Mesendoderm (in vitro differentiated cells): ENCODE data around the gene CRK.

Source experiments
- DNase-seq: peaks from one replicate; pipeline ENCODE4 v3.0.0; 2013
- H2AK5ac ChIP-seq: 2 replicates; pipeline ENCODE4 v1.6.1; 2013; ENCODE audit warnings: low read length, inconsistent platforms
- H2BK120ac ChIP-seq: 2 replicates; pipeline ENCODE4 v1.6.1; 2013; ENCODE audit warnings: low read depth, mild to moderate bottlenecking, low read length, moderate library complexity, mixed read lengths
- H2BK15ac ChIP-seq: replicated peaks from 2 replicates; pipeline ENCODE4 v1.6.1; 2013; ENCODE audit warnings: low read depth, mild to moderate bottlenecking, moderate library complexity
- H2BK5ac ChIP-seq: 2 replicates; pipeline ENCODE4 v1.6.1; 2013; ENCODE audit warnings: low read length, inconsistent platforms
- H3K18ac ChIP-seq: 2 replicates; pipeline ENCODE4 v1.6.1; 2013; ENCODE audit warnings: mild to moderate bottlenecking, low read length, mixed read lengths
- H3K23ac ChIP-seq: one replicate; pipeline ENCODE4 v1.6.1; 2013; ENCODE audit warnings: low read length
- H3K27ac ChIP-seq: 2 replicates; pipeline ENCODE4 v1.5.1; 2013; ENCODE audit warnings: low read depth, mild to moderate bottlenecking, inconsistent platforms, low read length, moderate library complexity
- H3K27me3 ChIP-seq: 2 replicates; pipeline ENCODE4 v1.6.1; 2013; ENCODE audit warnings: low read length, control low read depth, mild to moderate bottlenecking, inconsistent platforms; ENCODE audit not compliant: insufficient read depth, poor library complexity
- H3K36me3 ChIP-seq: 2 replicates; pipeline ENCODE4 v1.6.1; 2013; ENCODE audit warnings: low read length, inconsistent platforms; ENCODE audit not compliant: control insufficient read depth, insufficient read depth
- H3K4ac ChIP-seq: one replicate; pipeline ENCODE4 v1.6.1; 2013; ENCODE audit warnings: low read depth, mild to moderate bottlenecking, low read length, moderate library complexity
- H3K4me1 ChIP-seq: 2 replicates; pipeline ENCODE4 v1.6.1; 2013; ENCODE audit warnings: low read depth, low read length, inconsistent platforms; ENCODE audit not compliant: control insufficient read depth
- H3K4me2 ChIP-seq: 2 replicates; pipeline ENCODE4 v1.6.1; 2013; ENCODE audit warnings: low read length
- H3K4me3 ChIP-seq: 2 replicates; pipeline ENCODE4 v1.5.1; 2013; ENCODE audit warnings: mild to moderate bottlenecking, low read length
- H3K56ac ChIP-seq: one replicate; pipeline ENCODE4 v1.6.1; 2013; ENCODE audit warnings: low read length
- H3K79me1 ChIP-seq: 2 replicates; pipeline ENCODE4 v1.6.1; 2013; ENCODE audit warnings: low read length, inconsistent platforms
- H3K79me2 ChIP-seq: 2 replicates; pipeline ENCODE4 v1.6.1; 2013; ENCODE audit warnings: mild to moderate bottlenecking, low read length; ENCODE audit not compliant: control insufficient read depth, insufficient read depth
- H3K9ac ChIP-seq: 2 replicates; pipeline ENCODE4 v1.6.1; 2013; ENCODE audit warnings: low read length, inconsistent platforms
- H4K5ac ChIP-seq: one replicate; pipeline ENCODE4 v1.6.1; 2013; ENCODE audit warnings: low read length
- H4K8ac ChIP-seq: one replicate; pipeline ENCODE4 v1.6.1; 2013; ENCODE audit warnings: low read depth, mild to moderate bottlenecking, control low read depth, low read length, moderate library complexity
- WGBS: extraction: QIAGEN DNeasy Blood & Tissue Kit; methylation state at CpG from one replicate; pipeline ENCODE4 v1.1.7; 2013; ENCODE audit warnings: low lambda C conversion rate, missing lambda C conversion rate; ENCODE audit not compliant: insufficient coverage; ENCODE audit errors: extremely low coverage; 5-methylcytosine and 5-hydroxymethylcytosine counted together

Gene CRK

DNA sequence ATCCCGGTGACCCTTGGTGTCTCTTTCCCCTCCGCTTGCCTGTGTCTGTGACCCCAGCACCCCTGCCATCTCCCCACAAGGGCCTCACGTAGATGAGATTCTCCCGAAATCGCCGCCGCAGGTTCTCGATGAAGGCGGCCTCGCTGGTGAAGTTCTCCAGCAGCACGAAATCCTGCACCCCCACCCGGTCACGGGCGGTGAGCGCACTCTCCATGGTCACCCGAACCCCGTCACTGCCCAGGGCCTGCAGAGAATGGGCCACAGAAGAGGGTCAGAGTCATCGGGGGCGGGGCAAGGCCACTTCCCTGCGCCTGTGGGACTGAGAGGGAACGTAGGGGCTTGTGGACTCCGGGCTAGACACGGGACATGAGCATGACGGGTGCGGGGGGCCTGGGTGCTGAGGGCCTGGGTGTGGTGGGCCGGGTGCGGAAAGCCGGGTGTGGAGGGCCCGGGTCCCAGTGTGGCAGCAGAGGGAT lies 28.1 kb upstream of the CRK start:
- no CpG with 5 or more reads among the region's 29 CpGs for WGBS
- H3K4me1 ChIP-seq = no peaks in the 10 kb centered on the region
- H2BK15ac ChIP-seq = no peak overlapping the region
- H3K9ac ChIP-seq = no peak overlapping the region
- H2BK120ac ChIP-seq = no peak overlapping the region
- no peak overlapping the region for H3K18ac ChIP-seq
- H3K4me3 ChIP-seq = no peak overlapping the region
- no peak overlapping the region for H2AK5ac ChIP-seq
- no peak overlapping the region for H4K8ac ChIP-seq
- H3K4me2 ChIP-seq = no peak overlapping the region
- peak overlapping the region; percentile 62 for H3K56ac ChIP-seq
- H2BK5ac ChIP-seq = no peak overlapping the region
- DNase-seq = no peak
- peaks cover 3% of the 10 kb centered on the region for H3K36me3 ChIP-seq
- no peak overlapping the region for H4K5ac ChIP-seq
- no peaks in the 10 kb centered on the region for H3K79me2 ChIP-seq
- H3K79me1 ChIP-seq = peaks cover 2% of the 10 kb centered on the region
- no peaks in the 10 kb centered on the region for H3K27me3 ChIP-seq
- no peak overlapping the region for H3K23ac ChIP-seq
- H3K4ac ChIP-seq = no peak overlapping the region
- no peak overlapping the region for H3K27ac ChIP-seq

DNA sequence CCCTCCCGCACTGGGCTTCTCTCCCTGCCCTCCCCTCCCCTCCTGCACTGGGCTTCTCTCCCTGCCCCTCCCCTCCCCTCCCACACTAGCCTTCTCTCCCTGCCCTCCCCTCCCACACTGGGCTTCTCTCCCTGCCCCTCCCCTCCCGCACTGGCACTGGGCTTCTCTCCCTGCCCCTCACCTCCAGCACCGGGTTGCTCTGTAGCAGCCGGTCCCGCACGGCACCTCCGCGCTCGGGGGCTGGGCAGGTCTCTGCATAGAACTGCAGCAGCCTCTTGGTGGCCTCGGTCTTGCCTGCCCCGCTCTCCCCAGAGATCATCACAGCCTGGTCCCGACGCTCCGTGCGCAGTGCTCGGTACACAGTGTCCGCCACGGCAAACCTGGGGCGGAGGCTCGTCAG lies 26.6 kb upstream of the CRK start:
- Histone ChIP-seq H4K5ac (no peak overlapping the region), H3K4me3 (no peak overlapping the region), H2BK120ac (no peak overlapping the region), H3K18ac (no peak overlapping the region), H3K27ac (no peak overlapping the region), H3K36me3 (peaks cover 11% of the 10 kb centered on the region), H3K4me2 (no peak overlapping the region), H3K23ac (no peak overlapping the region), H4K8ac (no peak overlapping the region), H3K9ac (no peak overlapping the region), H3K4ac (no peak overlapping the region), H2BK15ac (no peak overlapping the region), H3K79me1 (no peaks in the 10 kb centered on the region), H3K56ac (no peak overlapping the region), H3K27me3 (no peaks in the 10 kb centered on the region), H2BK5ac (no peak overlapping the region), H3K79me2 (no peaks in the 10 kb centered on the region), H3K4me1 (no peaks in the 10 kb centered on the region), H2AK5ac (no peak overlapping the region)
- DNase-seq = peak; percentile 28
- no CpG with 5 or more reads among the region's 20 CpGs for WGBS

DNA sequence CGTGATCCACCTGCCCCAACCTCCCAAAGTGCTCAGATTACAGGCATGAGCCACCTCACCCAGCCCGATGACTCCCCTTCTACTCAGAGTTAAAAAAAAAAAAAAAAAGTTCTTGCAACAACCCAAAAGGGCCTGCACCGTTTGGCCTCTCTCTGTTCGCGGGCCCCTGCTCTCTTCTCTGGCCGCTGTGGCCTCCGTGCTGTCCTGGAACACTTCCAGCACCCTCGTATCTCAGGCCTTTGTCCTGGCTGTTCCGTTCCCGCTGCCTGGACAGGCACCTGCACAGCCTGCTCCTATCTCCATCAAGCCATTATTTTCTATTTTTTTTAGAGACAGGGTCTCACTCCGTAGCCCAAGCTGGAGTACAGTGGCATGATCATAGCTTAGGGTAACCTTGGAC lies 25.7 kb upstream of the CRK start:
- Histone ChIP-seq H3K23ac (no peak overlapping the region), H3K4me2 (no peak overlapping the region), H3K4me3 (no peak overlapping the region), H3K9ac (no peak overlapping the region), H3K4ac (no peak overlapping the region), H2BK5ac (no peak overlapping the region), H2BK15ac (no peak overlapping the region), H3K27me3 (no peaks in the 10 kb centered on the region), H2AK5ac (no peak overlapping the region), H3K36me3 (peaks cover 11% of the 10 kb centered on the region), H3K4me1 (no peaks in the 10 kb centered on the region), H3K27ac (no peak overlapping the region), H4K5ac (no peak overlapping the region), H4K8ac (no peak overlapping the region), H2BK120ac (no peak overlapping the region), H3K79me1 (no peaks in the 10 kb centered on the region), H3K18ac (no peak overlapping the region), H3K79me2 (no peaks in the 10 kb centered on the region), H3K56ac (no peak overlapping the region)
- no CpG with 5 or more reads among the region's 11 CpGs for WGBS
- no peak for DNase-seq

DNA sequence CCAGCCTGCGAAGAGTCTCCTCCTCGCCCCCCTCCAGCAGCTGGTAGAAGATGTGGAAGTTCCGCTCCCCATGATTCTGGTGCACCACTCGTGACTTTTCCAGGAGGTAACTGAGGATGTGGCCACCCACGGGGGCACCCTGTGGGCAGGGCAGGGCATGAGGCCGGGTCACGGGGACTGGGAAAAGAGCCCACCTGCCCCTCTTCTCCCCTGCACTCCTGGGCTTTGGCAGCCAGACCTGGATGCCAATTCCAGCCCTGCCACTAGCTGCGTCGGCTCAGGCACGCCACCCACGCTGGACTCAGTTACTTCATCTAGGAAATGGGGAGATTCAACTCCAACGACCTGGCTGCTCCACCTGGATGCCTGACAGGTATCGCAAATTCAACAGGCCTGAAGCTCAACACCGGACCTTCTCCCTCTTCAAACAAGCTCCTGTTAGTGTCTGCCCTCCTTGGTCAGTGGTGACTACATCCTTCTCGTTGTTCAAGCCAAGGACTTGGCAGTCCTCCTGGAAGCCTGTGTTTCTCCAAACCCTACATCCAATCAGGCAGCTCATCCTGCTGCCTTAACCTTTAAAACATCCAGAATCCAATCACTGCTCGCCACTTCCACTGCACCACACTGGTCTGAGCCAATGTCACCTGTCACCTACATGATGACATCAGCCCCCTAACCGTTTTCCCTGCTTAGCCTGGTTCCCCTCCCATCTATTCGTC lies 24.9 kb upstream of the CRK start:
- no peak overlapping the region for H3K18ac ChIP-seq
- H3K36me3 ChIP-seq = peaks cover 11% of the 10 kb centered on the region
- no peak overlapping the region for H3K9ac ChIP-seq
- H3K79me2 ChIP-seq = no peaks in the 10 kb centered on the region
- H2BK15ac ChIP-seq = no peak overlapping the region
- H3K27ac ChIP-seq = no peak overlapping the region
- no peak overlapping the region for H2BK5ac ChIP-seq
- no peak overlapping the region for H3K56ac ChIP-seq
- no CpG with 5 or more reads among the region's 18 CpGs for WGBS
- no peak overlapping the region for H3K4me3 ChIP-seq
- no peak overlapping the region for H4K8ac ChIP-seq
- no peak overlapping the region for H3K4me2 ChIP-seq
- H3K79me1 ChIP-seq = no peaks in the 10 kb centered on the region
- H3K27me3 ChIP-seq = no peaks in the 10 kb centered on the region
- no peak overlapping the region for H2AK5ac ChIP-seq
- DNase-seq = no peak
- no peak overlapping the region for H3K4ac ChIP-seq
- no peak overlapping the region for H2BK120ac ChIP-seq
- no peaks in the 10 kb centered on the region for H3K4me1 ChIP-seq
- H4K5ac ChIP-seq = no peak overlapping the region
- H3K23ac ChIP-seq = no peak overlapping the region

DNA sequence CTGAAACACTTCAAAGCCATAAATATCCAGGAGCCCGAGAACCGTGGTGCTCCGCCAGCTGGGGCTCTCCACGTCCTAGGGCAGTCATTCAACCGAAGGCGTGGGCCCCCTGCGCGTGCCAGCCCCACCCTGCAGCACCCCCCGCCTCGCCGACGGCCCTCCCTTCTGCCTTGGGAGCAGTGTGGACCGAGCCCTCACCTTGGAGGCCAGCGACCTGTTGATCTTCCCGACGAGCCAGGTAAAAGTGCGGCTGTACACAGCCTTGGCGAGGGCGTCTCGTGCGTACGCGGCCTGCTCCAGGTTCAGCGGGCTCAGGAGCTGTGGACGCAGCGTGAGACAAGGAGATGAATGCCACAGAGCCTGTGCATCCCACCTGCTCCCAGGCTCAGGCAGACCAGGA lies 22.4 kb upstream of the CRK start:
- H3K4me3 ChIP-seq = no peak overlapping the region
- H3K4ac ChIP-seq = no peak overlapping the region
- no peak for DNase-seq
- H3K18ac ChIP-seq = no peak overlapping the region
- no peak overlapping the region for H3K4me2 ChIP-seq
- no peak overlapping the region for H3K56ac ChIP-seq
- H3K79me2 ChIP-seq = no peaks in the 10 kb centered on the region
- peaks cover 11% of the 10 kb centered on the region for H3K36me3 ChIP-seq
- WGBS = no CpG with 5 or more reads among the region's 26 CpGs
- no peak overlapping the region for H4K8ac ChIP-seq
- H2AK5ac ChIP-seq = no peak overlapping the region
- H2BK120ac ChIP-seq = no peak overlapping the region
- no peak overlapping the region for H2BK5ac ChIP-seq
- H2BK15ac ChIP-seq = no peak overlapping the region
- H3K4me1 ChIP-seq = no peaks in the 10 kb centered on the region
- H3K9ac ChIP-seq = no peak overlapping the region
- no peak overlapping the region for H3K23ac ChIP-seq
- no peaks in the 10 kb centered on the region for H3K27me3 ChIP-seq
- no peaks in the 10 kb centered on the region for H3K79me1 ChIP-seq
- H3K27ac ChIP-seq = no peak overlapping the region
- no peak overlapping the region for H4K5ac ChIP-seq

DNA sequence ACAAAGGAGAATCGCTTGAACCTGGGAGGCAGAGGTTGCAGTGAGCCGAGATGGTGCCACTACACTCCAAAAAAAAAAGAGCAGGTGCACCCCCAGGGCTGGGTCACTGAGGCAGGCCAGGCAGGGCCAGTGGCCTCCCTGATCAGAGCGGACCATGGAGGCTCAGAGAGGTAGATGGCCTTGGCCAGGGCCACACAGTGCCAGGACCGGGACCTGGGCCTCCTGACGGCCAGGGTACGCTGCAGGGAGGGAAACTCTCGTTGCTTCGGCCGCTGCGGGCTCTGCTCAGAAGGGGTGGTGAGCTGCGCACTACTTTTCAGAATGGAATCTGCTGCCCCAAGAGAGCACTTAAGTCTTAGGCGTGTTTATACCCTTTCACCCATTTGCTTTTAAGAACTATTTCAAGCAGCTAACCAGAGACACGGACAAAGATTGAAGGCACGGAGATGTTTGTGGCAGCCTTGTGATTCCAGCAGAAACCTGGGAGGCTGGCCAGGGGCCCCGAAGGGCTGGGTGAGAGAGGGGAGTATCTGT lies 19.4 kb upstream of the CRK start:
- no peak overlapping the region for H3K56ac ChIP-seq
- H2AK5ac ChIP-seq = no peak overlapping the region
- H3K23ac ChIP-seq = no peak overlapping the region
- no peaks in the 10 kb centered on the region for H3K27me3 ChIP-seq
- no peaks in the 10 kb centered on the region for H3K4me1 ChIP-seq
- peaks cover 8% of the 10 kb centered on the region for H3K36me3 ChIP-seq
- H3K4ac ChIP-seq = no peak overlapping the region
- no peak for DNase-seq
- no peaks in the 10 kb centered on the region for H3K79me2 ChIP-seq
- no peak overlapping the region for H3K4me3 ChIP-seq
- no peak overlapping the region for H2BK120ac ChIP-seq
- H3K79me1 ChIP-seq = no peaks in the 10 kb centered on the region
- H2BK15ac ChIP-seq = no peak overlapping the region
- no peak overlapping the region for H3K4me2 ChIP-seq
- no peak overlapping the region for H4K8ac ChIP-seq
- no peak overlapping the region for H3K18ac ChIP-seq
- no peak overlapping the region for H2BK5ac ChIP-seq
- no peak overlapping the region for H3K27ac ChIP-seq
- WGBS = no CpG with 5 or more reads among the region's 15 CpGs
- H4K5ac ChIP-seq = no peak overlapping the region
- no peak overlapping the region for H3K9ac ChIP-seq
